Osteocyte (in vitro differentiated cells): ENCODE results near the gene FAM13A. TPM values are rescaled to one million over a fixed set of nuclear protein-coding genes. Genes with fewer than 3 reads are reported as not detected.
A peak's percentile ranks its signal among the peaks of the same experiment; 100 is the strongest.

Experiments used
- DNase-seq: peaks from one replicate; pipeline ENCODE4 v3.0.0; 2021; ENCODE audit warnings: mixed read lengths; ENCODE audit not compliant: unreplicated experiment; ENCODE audit errors: extremely low spot score
- H3K27ac Mint-ChIP-seq: one replicate; pipeline ENCODE4 v1.8.0; 2021; ENCODE audit warnings: mild to moderate bottlenecking, mixed read lengths; ENCODE audit not compliant: unreplicated experiment
- H3K27me3 Mint-ChIP-seq: one replicate; pipeline ENCODE4 v1.8.0; 2021; ENCODE audit warnings: mixed read lengths; ENCODE audit not compliant: unreplicated experiment
- H3K36me3 Mint-ChIP-seq: one replicate; pipeline ENCODE4 v1.8.0; 2021; ENCODE audit warnings: mixed read lengths; ENCODE audit not compliant: unreplicated experiment
- H3K4me1 Mint-ChIP-seq: one replicate; pipeline ENCODE4 v1.8.0; 2021; ENCODE audit warnings: mixed read lengths; ENCODE audit not compliant: unreplicated experiment
- H3K4me3 Mint-ChIP-seq: one replicate; pipeline ENCODE4 v1.8.0; 2021; ENCODE audit warnings: mild to moderate bottlenecking, moderate library complexity, mixed read lengths; ENCODE audit not compliant: unreplicated experiment
- H3K9me3 Mint-ChIP-seq: one replicate; pipeline ENCODE4 v1.8.0; 2021; ENCODE audit warnings: mixed read lengths; ENCODE audit not compliant: unreplicated experiment
- total RNA-seq: library from RNA; stranded (reverse); gene quantifications from 2 replicates; pipeline ENCODE4 v1.2.1, GENCODE V29; 2021
- TF ChIP-seq, protein P1 (sequence below): fragments of 200-600 bp; sonication (generic); IDR thresholded peaks from 2 replicates; pipeline ENCODE4 v1.5.0; 2021; ENCODE audit warnings: antibody characterized with exemption, mild to moderate bottlenecking, moderate library complexity

Gene FAM13A
- total RNA-seq, 1 donor from 2014 or later: 18.5 TPM

- TF ChIP-seq, protein P1, sequence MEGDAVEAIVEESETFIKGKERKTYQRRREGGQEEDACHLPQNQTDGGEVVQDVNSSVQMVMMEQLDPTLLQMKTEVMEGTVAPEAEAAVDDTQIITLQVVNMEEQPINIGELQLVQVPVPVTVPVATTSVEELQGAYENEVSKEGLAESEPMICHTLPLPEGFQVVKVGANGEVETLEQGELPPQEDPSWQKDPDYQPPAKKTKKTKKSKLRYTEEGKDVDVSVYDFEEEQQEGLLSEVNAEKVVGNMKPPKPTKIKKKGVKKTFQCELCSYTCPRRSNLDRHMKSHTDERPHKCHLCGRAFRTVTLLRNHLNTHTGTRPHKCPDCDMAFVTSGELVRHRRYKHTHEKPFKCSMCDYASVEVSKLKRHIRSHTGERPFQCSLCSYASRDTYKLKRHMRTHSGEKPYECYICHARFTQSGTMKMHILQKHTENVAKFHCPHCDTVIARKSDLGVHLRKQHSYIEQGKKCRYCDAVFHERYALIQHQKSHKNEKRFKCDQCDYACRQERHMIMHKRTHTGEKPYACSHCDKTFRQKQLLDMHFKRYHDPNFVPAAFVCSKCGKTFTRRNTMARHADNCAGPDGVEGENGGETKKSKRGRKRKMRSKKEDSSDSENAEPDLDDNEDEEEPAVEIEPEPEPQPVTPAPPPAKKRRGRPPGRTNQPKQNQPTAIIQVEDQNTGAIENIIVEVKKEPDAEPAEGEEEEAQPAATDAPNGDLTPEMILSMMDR: no peak
- no peak overlapping the region for H3K4me3 Mint-ChIP-seq
- no peaks in the 10 kb centered on the region for H3K4me1 Mint-ChIP-seq
- H3K9me3 Mint-ChIP-seq: no peaks in the 10 kb centered on the region
- no peak overlapping the region for H3K27ac Mint-ChIP-seq
- DNase-seq: no peak
- H3K27me3 Mint-ChIP-seq: no peaks in the 10 kb centered on the region
- H3K36me3 Mint-ChIP-seq: peaks cover 19% of the 10 kb centered on the region
Measured at GRCh38 chr4:88775026-88775425, 282.0 kb downstream of the FAM13A start.

GRCh38 chr4:88771883-88772450 lies 285.0 kb downstream of the FAM13A start:
- Mint-ChIP-seq H3K4me1 (no peaks in the 10 kb centered on the region), H3K36me3 (peaks cover 27% of the 10 kb centered on the region), H3K27me3 (no peaks in the 10 kb centered on the region), H3K4me3 (no peak overlapping the region), H3K9me3 (no peaks in the 10 kb centered on the region), H3K27ac (no peak overlapping the region)
- DNase-seq: no peak
- TF ChIP-seq, protein P1: no peak

DNA sequence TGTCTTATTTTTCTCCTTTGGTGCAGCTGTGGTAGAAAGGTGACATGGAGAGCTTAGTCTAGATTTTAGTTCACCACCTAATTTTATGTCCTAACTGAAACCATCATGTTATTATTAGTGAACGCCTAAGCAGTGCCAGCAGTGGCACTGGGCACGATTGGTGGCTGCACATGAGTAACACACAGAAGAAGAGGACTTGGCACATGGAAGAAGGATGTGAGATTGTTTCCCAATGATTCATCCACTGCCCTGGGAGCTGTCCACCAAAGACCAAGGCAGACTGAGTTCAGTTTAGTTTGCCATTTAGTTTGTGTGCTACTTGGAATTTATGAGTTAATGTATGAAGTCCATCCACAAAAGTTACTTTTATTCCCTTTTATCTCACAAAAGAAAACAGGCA lies 291.3 kb downstream of the FAM13A start:
- Mint-ChIP-seq H3K9me3 (no peaks in the 10 kb centered on the region), H3K4me1 (peaks cover 22% of the 10 kb centered on the region), H3K27ac (peak overlapping the region; percentile 11), H3K27me3 (no peaks in the 10 kb centered on the region), H3K4me3 (no peak overlapping the region), H3K36me3 (peaks cover 11% of the 10 kb centered on the region)
- no peak for DNase-seq
- TF ChIP-seq, protein P1: no peak

DNA sequence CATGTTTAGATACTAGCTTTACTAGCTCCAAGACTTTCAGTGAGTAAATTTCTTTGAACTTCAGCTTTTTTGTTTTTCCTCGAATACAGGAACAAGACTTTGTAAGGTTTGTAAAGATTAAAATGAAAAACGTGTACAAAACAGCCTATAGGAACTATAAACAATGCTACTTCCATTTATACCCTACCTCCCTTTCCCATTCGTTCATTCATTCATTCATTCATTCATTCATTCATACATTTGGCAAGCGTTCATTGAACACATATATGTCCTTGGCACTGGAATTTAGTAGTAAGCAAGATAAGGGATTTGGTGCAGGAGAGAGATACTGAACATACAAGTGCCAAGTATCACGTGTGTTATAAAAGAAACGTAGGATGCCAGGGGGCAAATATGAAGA lies 293.9 kb downstream of the FAM13A start:
- H3K4me3 Mint-ChIP-seq: no peak overlapping the region
- no peak for DNase-seq
- no peak overlapping the region for H3K27ac Mint-ChIP-seq
- H3K36me3 Mint-ChIP-seq: peaks cover 9% of the 10 kb centered on the region
- no peaks in the 10 kb centered on the region for H3K27me3 Mint-ChIP-seq
- TF ChIP-seq, protein P1: no peak
- peaks cover 38% of the 10 kb centered on the region for H3K4me1 Mint-ChIP-seq
- H3K9me3 Mint-ChIP-seq: no peaks in the 10 kb centered on the region

GRCh38 chr4:88761861-88762523 lies 295.0 kb downstream of the FAM13A start:
- H3K27me3 Mint-ChIP-seq: no peaks in the 10 kb centered on the region
- peaks cover 44% of the 10 kb centered on the region for H3K4me1 Mint-ChIP-seq
- H3K27ac Mint-ChIP-seq: peak overlapping the region; percentile 48
- no peaks in the 10 kb centered on the region for H3K9me3 Mint-ChIP-seq
- TF ChIP-seq, protein P1: no peak
- no peak overlapping the region for H3K4me3 Mint-ChIP-seq
- peaks cover 8% of the 10 kb centered on the region for H3K36me3 Mint-ChIP-seq
- DNase-seq: no peak
